Lower leg skin (tissue), 3 donors: ENCODE results near the gene TACR2.

Experiments used
- CTCF ChIP-seq, 3 donors: fragments of 450-650 bp; IDR thresholded peaks; one replicate each; pipeline ENCODE4 v1.5.1; 2016; ENCODE audit warnings: antibody characterized with exemption in 3 of 3, mild to moderate bottlenecking in 3 of 3, moderate library complexity in 2 of 3
- POLR2A ChIP-seq, 2 donors: fragments of 450-650 bp; IDR thresholded peaks; one replicate each; pipeline ENCODE4 v1.6.1; 2016 to 2017; ENCODE audit warnings: antibody characterized with exemption in 2 of 2, mild to moderate bottlenecking in 1 of 2, moderate library complexity in 1 of 2

- TF ChIP-seq POLR2A (IDR thresholded peaks at IDR 0.05): no peak
- no peak for TF ChIP-seq CTCF (IDR thresholded peaks at IDR 0.05)
Measured at GRCh38 chr10:69353977-69354635, 62.6 kb downstream of the TACR2 start.
